Lower leg skin (tissue), 3 donors: ENCODE measurements around the gene OR7D4.

Experiments
- CTCF ChIP-seq, 3 donors: fragments of 450-650 bp; IDR thresholded peaks; one replicate each; pipeline ENCODE4 v1.5.1; 2016; ENCODE audit warnings: antibody characterized with exemption in 3 of 3, mild to moderate bottlenecking in 3 of 3, moderate library complexity in 2 of 3
- POLR2A ChIP-seq, 2 donors: fragments of 450-650 bp; IDR thresholded peaks; one replicate each; pipeline ENCODE4 v1.6.1; 2016 to 2017; ENCODE audit warnings: antibody characterized with exemption in 2 of 2, mild to moderate bottlenecking in 1 of 2, moderate library complexity in 1 of 2

- TF ChIP-seq CTCF (IDR thresholded peaks at IDR 0.05) (no peak), POLR2A (IDR thresholded peaks at IDR 0.05) (no peak)
These were observed 29.9 kb downstream of the OR7D4 start for GRCh38 chr19:9189535-9189934.
